SH-SY5Y (cell line): Measurements from ENCODE around the gene SOX18.

Experiments used
- GATA2 ChIP-seq: IDR thresholded peaks from 2 replicates; pipeline ENCODE4 v1.6.1; 2011; ENCODE audit warnings: mild to moderate bottlenecking, low read depth, low read length
- GATA3 ChIP-seq: IDR thresholded peaks from 2 replicates; pipeline ENCODE4 v1.6.1; 2011; ENCODE audit warnings: low read depth, mild to moderate bottlenecking, low read length, moderate library complexity

SOX18 gene

GRCh38 chr20:64053841-64054661 lies 4.6 kb upstream of the SOX18 start:
- no peak for TF ChIP-seq GATA3

- TF ChIP-seq GATA3 (no peak), GATA2 (no peak)
These were observed 3.8 kb upstream of the SOX18 start for GRCh38 chr20:64052987-64053840.

- no peak for TF ChIP-seq GATA2
- TF ChIP-seq GATA3, result no peak
These were observed 2.9 kb upstream of the SOX18 start for GRCh38 chr20:64052326-64052722.

DNA sequence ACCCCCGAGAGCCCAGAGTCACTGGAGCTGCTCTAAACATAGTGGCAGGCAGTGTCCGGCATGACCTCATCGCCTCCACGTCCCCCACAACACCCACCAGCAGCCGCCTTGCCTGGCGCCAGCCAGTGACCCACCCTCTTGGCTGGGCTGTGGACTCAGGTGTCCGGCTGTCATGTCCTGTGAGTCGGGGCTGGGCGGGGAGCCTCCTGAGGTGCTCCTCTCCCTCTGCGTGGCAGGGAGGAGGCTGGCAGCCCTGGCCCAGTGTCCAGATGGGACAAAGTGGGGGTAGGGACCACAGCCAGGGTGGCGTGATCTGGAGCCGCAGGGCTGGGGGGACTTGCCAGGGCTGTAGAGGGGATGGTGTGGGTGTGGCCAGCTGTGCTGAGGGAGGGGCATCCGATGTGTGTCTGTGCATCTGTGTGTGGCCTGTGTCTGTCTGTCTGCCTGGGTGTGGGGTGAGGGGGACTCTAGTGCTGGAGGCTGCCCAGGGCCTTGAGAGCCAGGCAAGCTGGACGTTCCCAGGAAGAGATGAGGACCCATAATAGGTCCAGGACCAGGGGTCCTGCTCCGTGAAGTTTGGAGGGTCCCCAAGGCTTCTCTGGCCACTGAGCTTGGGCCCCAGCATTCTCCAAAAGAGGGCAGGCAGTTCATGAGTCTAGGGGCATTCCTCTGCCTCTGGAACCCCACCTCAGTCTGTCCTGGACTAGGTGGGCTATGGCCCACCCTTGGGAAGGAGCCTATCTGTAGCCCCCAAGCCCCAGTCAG lies 2.3 kb upstream of the SOX18 start:
- no peak for TF ChIP-seq GATA2
- TF ChIP-seq GATA3, result no peak

DNA sequence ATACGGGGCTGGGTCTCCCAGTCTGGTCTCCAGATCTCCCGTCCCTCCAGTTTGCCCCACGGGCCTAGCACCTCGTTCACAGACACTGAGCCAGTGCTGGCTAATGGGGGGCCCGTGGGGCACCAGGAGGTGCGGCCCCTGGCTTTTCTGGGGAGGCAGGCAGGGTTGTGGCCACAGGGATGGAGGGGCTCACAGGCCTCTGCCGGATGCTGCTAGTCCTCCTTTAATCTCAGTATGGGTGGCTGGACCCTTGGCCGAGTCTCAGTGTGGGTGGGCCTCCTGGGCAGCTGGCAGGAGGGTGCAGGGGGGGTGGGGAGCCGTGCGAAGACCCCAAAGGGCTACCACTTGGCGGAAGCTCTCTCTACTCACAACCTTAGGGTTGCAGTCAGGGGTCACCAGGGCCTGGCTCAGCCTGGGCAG lies 1.6 kb upstream of the SOX18 start:
- no peak for TF ChIP-seq GATA3
- no peak for TF ChIP-seq GATA2

GRCh38 chr20:64050261-64051032 lies 1.0 kb upstream of the SOX18 start:
- TF ChIP-seq GATA2, result no peak

- TF ChIP-seq GATA2 (no peak), GATA3 (no peak)
These were observed 430 bp upstream of the SOX18 start for GRCh38 chr20:64049878-64050260.

DNA sequence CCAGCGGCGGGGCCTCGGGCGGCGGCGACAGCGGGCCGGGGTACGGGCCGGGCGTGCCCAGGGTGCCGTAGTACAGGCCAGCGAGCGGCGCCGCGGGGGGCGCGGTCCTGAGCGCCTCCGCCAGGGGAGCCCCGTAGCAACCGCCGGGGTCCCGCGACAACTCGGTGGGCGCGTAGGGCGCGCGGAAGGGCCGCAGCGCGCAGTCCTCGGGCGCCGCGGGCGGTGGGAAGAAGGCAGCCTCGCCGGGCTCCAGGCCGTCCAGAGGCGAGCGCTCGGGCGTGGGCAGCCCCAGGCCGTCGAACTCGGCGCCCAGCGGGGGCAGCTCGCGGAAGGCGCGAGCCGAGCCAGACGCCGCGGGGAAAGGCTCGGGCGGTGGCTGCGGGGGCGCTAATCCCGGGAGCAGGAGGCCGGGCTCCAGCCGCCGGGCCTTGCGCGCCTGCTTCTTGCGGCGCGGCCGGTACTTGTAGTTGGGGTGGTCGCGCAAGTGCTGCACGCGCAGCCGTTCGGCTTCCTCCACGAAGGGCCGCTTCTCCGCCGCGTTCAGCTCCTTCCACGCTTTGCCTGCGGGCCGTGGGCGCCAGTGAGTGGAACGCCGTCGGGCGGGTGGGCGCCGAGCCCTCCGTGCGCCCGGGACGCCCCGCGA lies 916 bp downstream of the SOX18 start:
- no peak for TF ChIP-seq GATA3
- no peak for TF ChIP-seq GATA2

DNA sequence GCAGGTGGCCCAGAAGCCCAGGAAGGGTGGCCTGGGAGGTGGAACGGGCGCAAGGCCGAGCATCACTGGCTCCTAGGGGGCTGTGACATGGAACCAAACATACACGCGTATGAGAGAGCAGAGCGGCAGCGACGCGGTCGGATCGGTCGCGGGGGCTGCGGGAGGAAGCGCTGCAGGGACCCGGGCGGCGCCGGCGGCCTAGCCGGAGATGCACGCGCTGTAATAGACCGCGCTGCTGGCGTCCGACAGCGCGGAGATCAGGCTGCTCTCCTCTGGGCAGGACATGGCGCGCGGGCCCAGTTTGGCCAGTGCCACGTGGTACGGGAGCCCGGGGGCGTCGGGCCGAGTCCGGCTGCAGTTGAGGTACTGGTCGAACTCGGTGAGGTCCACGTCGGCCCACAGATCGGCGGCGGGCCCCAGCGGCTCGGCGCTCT lies 1.5 kb downstream of the SOX18 start:
- TF ChIP-seq GATA2, result no peak
- no peak for TF ChIP-seq GATA3

- TF ChIP-seq GATA3, result no peak
- no peak for TF ChIP-seq GATA2
These were observed 2.4 kb downstream of the SOX18 start for GRCh38 chr20:64047046-64047389.

GRCh38 chr20:64045346-64046011 lies 4.0 kb downstream of the SOX18 start:
- TF ChIP-seq GATA3, result no peak
- TF ChIP-seq GATA2, result no peak

GRCh38 chr20:64044484-64045247 lies 4.8 kb downstream of the SOX18 start:
- TF ChIP-seq GATA2, result no peak
- no peak for TF ChIP-seq GATA3
